ENCODE data around the gene TMEM170B.

Gene TMEM170B

GRCh38 chr6:11628562-11628961 is 91.0 kb downstream of the TMEM170B start:
- H3K36me3 ChIP-seq: no peaks in the 10 kb centered on the region
- H3K9me3 ChIP-seq: no peaks in the 10 kb centered on the region
- no peaks in the 10 kb centered on the region for H3K27me3 ChIP-seq
- no peak overlapping the region for H3K4me3 ChIP-seq
- TF ChIP-seq CTCF (IDR thresholded peaks at IDR 0.05): no peak
- H3K4me1 ChIP-seq: peaks cover 0 to 13% (median 0%) of the 10 kb centered on the region in 4 donors
- no peak overlapping the region for H3K27ac ChIP-seq
- no peak for DNase-seq
- intact Hi-C loops (cut with DNase I; ENCODE audit: low total_unique reads): no loop called here

DNA sequence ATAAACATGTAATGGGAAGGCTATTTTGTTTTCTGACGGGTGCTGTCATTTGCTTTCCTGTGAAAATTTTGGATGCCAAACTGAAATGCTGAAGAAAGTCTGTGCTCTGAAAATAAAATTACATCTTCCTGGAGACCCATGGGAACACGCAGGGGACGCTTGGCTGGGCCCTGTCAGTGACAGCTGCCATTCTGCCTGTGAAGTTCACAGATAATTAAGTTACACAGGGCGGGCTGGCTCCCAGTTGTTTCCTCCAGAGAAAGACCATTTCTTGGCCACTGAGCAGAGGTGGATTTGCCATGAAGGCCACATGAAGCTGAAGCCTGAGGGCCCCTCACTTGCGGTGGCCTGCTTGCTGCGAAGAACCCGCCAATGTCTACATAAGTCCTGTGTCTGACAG is 93.5 kb downstream of the TMEM170B start:
- no peaks in the 10 kb centered on the region for H3K36me3 ChIP-seq
- peaks cover 0 to 8% (median 0%) of the 10 kb centered on the region in 4 donors for H3K4me1 ChIP-seq
- intact Hi-C loops (cut with DNase I; ENCODE audit: low total_unique reads): no loop called here
- no peak overlapping the region for H3K27ac ChIP-seq
- no peak for DNase-seq
- H3K4me3 ChIP-seq: no peak overlapping the region
- no peak for TF ChIP-seq CTCF (IDR thresholded peaks at IDR 0.05)
- no peaks in the 10 kb centered on the region for H3K9me3 ChIP-seq
- H3K27me3 ChIP-seq: no peaks in the 10 kb centered on the region

GRCh38 chr6:11631539-11631938 is 94.0 kb downstream of the TMEM170B start:
- H3K9me3 ChIP-seq: no peaks in the 10 kb centered on the region
- H3K27me3 ChIP-seq: no peaks in the 10 kb centered on the region
- H3K36me3 ChIP-seq: no peaks in the 10 kb centered on the region
- H3K27ac ChIP-seq: no peak overlapping the region
- no peak for DNase-seq
- peaks cover 0 to 8% (median 0%) of the 10 kb centered on the region in 4 donors for H3K4me1 ChIP-seq
- H3K4me3 ChIP-seq: no peak overlapping the region
- intact Hi-C loops (cut with DNase I; ENCODE audit: low total_unique reads): no loop called here
- TF ChIP-seq CTCF (IDR thresholded peaks at IDR 0.05): no peak

DNA sequence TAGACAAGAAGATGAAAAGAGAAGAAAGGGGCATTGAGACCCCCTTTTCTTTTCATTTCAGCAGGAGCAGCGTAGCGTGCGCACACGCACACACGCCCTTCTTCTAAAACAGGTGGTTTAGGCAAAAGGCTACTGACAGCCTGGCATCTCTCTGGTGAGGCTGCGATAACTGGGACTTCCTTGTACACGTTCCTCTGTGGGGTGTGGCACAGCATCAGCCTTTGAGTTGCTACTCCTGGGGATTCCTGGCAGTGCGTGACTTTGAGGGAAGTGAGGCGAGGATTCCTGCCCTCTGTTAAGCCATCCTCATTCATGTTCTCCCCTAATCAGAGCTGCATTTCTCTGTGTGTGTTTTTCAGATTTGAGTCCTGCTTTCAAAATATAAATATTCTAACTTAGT is 94.7 kb downstream of the TMEM170B start:
- Histone ChIP-seq H3K4me3 (no peak overlapping the region), H3K27ac (no peak overlapping the region), H3K36me3 (no peaks in the 10 kb centered on the region), H3K27me3 (no peaks in the 10 kb centered on the region), H3K9me3 (no peaks in the 10 kb centered on the region), H3K4me1 (peaks cover 0 to 14% (median 4%) of the 10 kb centered on the region in 4 donors)
- intact Hi-C loops (cut with DNase I; ENCODE audit: low total_unique reads): no loop called here
- DNase-seq: no peak
- no peak for TF ChIP-seq CTCF (IDR thresholded peaks at IDR 0.05)

GRCh38 chr6:11632795-11633511 is 95.4 kb downstream of the TMEM170B start:
- H3K36me3 ChIP-seq: no peaks in the 10 kb centered on the region
- TF ChIP-seq CTCF (IDR thresholded peaks at IDR 0.05): no peak
- H3K9me3 ChIP-seq: no peaks in the 10 kb centered on the region
- H3K4me1 ChIP-seq: peaks cover 0 to 21% (median 6%) of the 10 kb centered on the region in 4 donors
- no peak for DNase-seq
- H3K4me3 ChIP-seq: no peak overlapping the region
- intact Hi-C loops (cut with DNase I; ENCODE audit: low total_unique reads): no loop called here
- no peak overlapping the region for H3K27ac ChIP-seq
- no peaks in the 10 kb centered on the region for H3K27me3 ChIP-seq

Measured in tibial artery (tissue), 4 donors.